Astrocyte of the cerebellum (primary cell): Measurements from ENCODE around the gene ACTG2.
A peak's percentile ranks its signal among the peaks of the same experiment; 100 is the strongest.
"Not testable (repeated sequence)": the region's sequence is repeated elsewhere in the genome, so short reads cannot be mapped to it uniquely, and the experiment has no call there.

Source experiments
- DNase-seq: peaks from one replicate; pipeline ENCODE4 v3.0.0-alpha.2; 2011; ENCODE audit warnings: low read depth
- H3K4me3 ChIP-seq: 2 replicates; pipeline ENCODE4 v1.5.1; 2011; ENCODE audit warnings: mild to moderate bottlenecking, low read depth, low read length, moderate library complexity
- in situ Hi-C: cut with HindIII; loops from 2 replicates; pipeline ENCODE4 v1.10.0; 2017; ENCODE audit warnings: low sequenced_read_pairs
- TF ChIP-seq, protein P1 (sequence below): IDR thresholded peaks from 2 replicates; pipeline ENCODE4 v1.5.1; 2012; ENCODE audit warnings: low read length, low read depth, moderate library complexity, mild to moderate bottlenecking; ENCODE audit errors: missing control alignments

ACTG2 gene

DNA sequence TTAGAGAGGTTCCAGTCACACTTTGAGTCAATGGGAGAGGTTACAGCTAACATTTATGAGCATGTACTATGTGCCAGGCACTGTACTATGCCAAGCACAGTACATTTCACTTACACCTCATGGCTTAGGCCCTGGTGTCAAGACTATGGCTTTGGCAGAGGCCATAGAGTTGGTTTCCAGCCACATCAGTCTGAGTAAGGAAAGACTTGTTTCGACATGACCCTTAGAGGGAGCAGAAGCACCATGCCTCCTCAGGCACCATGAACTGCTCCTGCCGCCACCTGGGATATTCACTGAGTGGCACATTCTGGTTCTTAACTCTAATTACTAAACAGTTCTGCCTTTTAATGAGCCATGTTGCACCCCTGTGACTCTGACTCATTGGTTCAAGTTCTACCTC, 46.6 kb downstream of the ACTG2 start:
- TF ChIP-seq, protein P1, sequence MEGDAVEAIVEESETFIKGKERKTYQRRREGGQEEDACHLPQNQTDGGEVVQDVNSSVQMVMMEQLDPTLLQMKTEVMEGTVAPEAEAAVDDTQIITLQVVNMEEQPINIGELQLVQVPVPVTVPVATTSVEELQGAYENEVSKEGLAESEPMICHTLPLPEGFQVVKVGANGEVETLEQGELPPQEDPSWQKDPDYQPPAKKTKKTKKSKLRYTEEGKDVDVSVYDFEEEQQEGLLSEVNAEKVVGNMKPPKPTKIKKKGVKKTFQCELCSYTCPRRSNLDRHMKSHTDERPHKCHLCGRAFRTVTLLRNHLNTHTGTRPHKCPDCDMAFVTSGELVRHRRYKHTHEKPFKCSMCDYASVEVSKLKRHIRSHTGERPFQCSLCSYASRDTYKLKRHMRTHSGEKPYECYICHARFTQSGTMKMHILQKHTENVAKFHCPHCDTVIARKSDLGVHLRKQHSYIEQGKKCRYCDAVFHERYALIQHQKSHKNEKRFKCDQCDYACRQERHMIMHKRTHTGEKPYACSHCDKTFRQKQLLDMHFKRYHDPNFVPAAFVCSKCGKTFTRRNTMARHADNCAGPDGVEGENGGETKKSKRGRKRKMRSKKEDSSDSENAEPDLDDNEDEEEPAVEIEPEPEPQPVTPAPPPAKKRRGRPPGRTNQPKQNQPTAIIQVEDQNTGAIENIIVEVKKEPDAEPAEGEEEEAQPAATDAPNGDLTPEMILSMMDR = no peak
- DNase-seq = peak; percentile 27
- in situ Hi-C loops = no loop called here
- no peak overlapping the region for H3K4me3 ChIP-seq

DNA sequence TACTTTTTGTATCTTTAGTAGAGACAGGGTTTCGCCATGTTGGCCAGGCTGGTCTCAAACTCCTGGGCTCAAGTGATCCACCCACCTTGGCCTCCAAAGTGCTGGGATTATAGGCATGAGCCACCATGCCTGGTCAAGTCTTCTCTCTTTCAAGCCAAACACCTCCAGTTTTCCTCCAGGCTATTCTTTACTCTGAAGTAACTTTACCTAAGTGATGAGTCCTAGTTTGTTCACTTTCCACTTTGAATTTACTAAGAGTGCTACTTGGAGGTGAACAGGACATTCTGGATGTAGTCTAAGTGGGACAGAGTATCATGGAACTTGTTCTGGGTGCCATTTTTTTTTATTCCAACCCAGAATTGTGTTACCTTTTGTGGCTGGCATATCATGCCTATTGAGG, 47.3 kb downstream of the ACTG2 start:
- in situ Hi-C loops, H3K4me3 ChIP-seq, DNase-seq: not testable (repeated sequence)

DNA sequence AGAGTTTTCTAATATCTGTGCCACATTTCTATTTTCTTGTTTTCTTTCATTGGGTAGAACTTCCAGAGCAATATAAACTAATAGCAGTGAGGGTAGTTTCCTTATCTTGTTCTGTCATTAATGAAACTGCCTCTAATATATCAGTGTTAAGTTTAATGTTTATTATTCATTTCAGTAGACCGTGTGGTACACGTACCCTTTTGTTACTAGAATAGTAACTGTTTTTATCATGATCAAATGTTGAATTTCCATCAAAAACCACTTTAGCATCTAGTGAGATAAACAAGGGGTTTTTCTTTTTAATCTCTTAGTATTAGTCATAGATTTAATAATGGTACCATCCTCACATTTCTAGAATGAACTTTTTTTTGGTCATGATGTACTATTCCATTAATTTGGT, 49.9 kb downstream of the ACTG2 start:
- DNase-seq = no peak
- H3K4me3 ChIP-seq = no peak overlapping the region
- TF ChIP-seq, protein P1 = no peak
- in situ Hi-C loops = no loop called here

DNA sequence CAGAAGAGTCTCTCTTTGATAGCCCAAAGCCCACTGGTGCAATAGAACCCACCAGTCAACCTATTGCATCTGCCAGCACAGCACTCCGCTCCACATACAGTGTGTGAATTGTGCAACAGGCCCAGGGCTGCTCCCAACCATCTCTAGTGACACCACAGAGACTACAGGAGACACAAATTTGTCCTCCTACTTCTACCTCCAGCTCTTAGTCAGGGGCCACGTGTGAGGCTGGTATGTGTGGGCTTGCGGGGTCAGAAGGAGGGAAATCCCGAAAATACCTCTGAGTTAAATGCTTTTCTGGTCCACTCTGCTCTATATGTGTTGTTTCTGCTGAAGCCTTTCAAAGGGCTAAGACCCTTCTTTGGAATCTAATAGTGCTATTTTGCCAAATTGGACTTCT, 51.9 kb downstream of the ACTG2 start:
- DNase-seq = no peak
- TF ChIP-seq, protein P1 = no peak
- in situ Hi-C loops = no loop called here
- H3K4me3 ChIP-seq = no peak overlapping the region

DNA sequence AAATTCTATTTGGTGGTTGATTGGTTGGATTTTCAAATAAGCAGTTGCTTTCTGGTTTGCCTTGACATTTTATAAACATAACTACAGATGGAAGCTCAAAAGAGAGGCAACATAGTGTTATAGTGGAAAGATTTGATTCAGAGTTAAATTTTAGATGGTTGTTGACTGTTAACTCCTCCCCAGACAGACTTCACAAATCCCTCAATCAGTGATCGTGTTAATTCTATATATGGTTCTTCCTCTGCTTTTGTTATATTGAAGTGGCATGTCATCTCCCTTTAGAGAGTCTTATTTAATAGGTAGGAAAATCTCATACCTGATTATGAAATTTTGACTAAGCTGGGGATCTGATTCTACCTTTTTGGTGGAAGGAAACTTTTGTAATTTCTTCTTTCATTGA, 53.4 kb downstream of the ACTG2 start:
- DNase-seq = no peak
- in situ Hi-C loops = no loop called here
- H3K4me3 ChIP-seq = no peak overlapping the region
- TF ChIP-seq, protein P1 = no peak

DNA sequence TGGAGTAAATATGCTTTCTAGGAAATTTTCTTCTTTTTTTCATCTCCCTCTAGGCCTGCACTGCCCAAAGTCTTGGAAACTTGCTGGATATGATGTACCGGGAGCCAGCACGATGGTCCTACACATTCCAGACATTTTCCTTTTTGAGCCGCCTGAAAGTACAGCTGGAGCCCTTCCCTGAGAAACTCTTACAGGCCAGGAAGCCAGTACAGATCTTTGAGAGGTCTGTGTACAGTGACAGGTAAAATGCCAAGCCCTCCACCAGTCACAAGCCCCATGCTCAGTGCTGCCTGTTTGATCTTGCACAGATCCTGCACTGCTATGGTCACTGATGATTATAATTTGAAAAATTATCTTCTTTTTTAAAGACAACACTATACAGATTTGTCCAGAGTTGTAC, 53.9 kb downstream of the ACTG2 start:
- DNase-seq = no peak
- in situ Hi-C loops = no loop called here
- H3K4me3 ChIP-seq = no peak overlapping the region
- TF ChIP-seq, protein P1 = no peak

DNA sequence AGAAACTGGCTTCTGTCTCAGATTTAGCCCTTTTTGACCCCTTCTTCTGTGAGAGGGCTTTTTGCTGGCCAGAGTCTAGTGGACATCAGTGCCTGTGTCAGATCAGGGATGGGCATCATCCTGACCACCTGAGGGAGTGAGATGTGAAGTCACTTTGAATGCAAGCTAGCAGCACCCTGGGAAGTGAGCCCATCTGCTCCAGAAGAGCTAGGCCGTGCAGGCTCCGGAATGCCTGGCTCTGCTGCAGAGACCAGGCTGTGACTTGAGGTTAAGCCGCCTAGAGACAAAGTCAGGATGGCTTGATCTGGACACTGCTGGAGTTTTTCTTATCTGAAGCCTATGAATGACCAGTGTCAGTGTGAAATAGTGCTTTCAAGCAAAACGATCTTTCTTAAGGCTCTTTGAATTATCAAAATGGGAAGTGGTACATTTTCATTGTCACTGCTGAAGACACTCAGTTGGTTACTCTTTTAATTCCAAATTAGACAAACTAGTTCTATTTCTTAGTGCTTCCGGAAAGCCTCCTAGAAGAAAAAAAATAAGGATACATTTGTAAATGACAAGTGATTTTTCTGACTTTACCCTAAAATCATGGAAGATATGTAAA, 54.7 kb downstream of the ACTG2 start:
- DNase-seq = no peak
- no peak overlapping the region for H3K4me3 ChIP-seq
- in situ Hi-C loops = no loop called here

More for the DNA sequence above, 54.7 kb downstream of the ACTG2 start:
- TF ChIP-seq, protein P1 = no peak
